ENCODE measurements around the gene CRTAP.
"Not testable (repeated sequence)": the region's sequence is repeated elsewhere in the genome, so short reads cannot be mapped to it uniquely, and the experiment has no call there.

The CRTAP gene

GRCh38 chr3:33139996-33140395 lies 26.2 kb downstream of the CRTAP start:
- DNase-seq (ENCODE audit: low read depth in 2 of 2) = no peak

DNA sequence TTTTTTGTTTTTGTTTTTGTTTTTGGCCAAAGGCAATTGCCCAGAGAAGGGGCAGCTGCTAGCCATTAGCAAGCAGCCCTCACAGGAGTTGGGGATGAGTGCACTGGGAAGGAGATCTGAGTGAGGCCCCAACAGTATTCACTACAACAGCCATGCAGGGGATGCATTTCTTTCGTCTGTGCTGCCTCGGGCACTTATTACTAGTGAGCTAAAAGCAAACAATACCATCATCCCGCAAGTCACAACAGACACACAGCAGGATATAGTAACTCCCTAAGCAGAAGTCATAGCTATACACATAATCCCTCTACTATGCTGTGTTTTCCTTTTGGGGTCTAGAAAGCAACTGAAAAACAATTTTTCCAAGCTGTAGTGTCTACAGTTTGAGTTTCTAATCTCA lies 27.2 kb downstream of the CRTAP start:
- no peak for DNase-seq (ENCODE audit: low read depth in 2 of 2)

GRCh38 chr3:33144433-33144832 lies 30.6 kb downstream of the CRTAP start:
- peak in 1 of 2 donors; percentile 5 for DNase-seq (ENCODE audit: low read depth in 2 of 2)

DNA sequence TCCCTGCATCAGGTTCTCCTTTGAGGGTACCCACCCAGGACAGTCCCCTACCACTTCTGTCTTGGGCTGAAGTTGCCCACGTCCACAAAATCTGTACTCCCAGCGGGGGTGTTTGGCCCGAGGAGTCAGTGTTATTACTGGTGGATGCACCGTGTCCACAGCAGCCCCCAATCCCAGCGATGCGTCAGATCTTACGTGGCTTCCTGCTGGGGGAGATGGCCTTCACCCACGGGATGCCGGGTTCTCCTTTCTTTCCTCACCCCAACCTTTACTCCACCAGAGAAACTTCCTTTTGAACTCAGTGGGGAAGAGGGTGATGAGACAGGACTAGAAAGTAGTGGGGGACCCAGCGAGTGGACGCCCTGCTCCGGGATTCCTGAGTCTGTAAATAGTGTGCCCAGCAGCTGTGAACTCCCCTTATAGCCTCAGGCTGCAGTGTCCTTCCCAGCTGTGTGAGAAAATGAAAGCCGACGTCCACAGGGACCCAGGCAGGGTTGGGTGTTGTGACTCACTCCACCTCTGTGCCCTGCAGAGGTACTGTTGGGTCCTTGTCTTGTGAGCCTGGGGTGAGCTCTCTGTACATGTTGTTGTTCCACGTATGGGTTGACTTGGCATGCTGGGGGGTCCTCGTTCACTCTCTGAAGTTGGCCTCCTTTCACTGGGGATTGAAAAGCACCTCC lies 31.5 kb downstream of the CRTAP start:
- no peak for DNase-seq (ENCODE audit: low read depth in 2 of 2)

GRCh38 chr3:33145901-33146580 lies 32.2 kb downstream of the CRTAP start:
- no peak for DNase-seq (ENCODE audit: low read depth in 2 of 2)

DNA sequence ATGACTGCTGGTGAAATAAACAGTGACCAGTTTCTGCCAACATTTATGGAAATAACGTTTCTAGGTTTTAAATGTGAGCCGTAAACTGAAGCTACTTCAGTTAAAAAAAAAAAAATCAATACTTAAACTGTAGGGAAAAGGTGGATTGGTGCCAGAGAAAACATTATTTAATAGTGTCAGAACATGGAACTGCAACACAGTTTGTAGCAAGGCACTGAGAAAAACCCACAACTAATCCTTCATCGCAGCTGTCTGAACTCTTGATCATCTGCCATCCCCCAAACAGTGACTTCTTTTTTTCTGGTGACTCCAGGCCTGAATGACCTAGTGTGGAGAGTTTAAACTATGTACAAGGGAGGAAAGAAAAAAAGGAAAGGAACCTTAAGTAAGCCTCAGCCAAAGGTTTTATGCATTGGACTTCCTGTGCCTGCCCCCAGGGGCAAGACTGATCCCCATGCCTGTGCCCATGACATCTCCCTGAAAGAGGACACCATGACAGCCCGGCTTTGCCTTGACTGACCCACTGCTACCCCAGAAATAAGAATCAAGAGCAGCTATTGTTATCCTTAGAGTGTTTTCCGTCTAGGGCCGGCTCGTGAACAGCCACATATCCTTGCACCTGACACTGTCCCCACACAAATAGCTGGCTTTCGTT lies 33.1 kb downstream of the CRTAP start:
- DNase-seq (ENCODE audit: low read depth in 2 of 2) = no peak

DNA sequence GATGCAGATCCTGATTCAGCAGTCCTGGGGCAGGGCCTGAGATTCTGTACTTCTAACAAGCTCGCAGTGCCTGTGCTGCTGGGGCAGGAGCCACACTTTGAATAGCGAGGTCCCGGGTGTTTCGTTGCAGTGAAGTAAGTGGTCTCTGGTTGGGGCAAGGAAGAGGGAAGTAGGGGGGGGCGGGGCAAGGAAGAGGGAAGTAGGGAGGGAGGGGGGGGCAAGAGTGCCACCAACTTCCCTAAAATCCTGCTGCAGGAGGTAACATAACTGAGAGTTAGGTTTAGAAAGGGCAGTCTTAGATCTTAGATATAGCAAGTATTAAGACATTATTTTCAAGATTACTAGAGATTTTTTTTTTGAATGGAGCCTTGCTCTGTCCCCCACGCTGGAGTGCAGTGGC lies 35.5 kb downstream of the CRTAP start:
- no peak for DNase-seq (ENCODE audit: low read depth in 2 of 2)

DNA sequence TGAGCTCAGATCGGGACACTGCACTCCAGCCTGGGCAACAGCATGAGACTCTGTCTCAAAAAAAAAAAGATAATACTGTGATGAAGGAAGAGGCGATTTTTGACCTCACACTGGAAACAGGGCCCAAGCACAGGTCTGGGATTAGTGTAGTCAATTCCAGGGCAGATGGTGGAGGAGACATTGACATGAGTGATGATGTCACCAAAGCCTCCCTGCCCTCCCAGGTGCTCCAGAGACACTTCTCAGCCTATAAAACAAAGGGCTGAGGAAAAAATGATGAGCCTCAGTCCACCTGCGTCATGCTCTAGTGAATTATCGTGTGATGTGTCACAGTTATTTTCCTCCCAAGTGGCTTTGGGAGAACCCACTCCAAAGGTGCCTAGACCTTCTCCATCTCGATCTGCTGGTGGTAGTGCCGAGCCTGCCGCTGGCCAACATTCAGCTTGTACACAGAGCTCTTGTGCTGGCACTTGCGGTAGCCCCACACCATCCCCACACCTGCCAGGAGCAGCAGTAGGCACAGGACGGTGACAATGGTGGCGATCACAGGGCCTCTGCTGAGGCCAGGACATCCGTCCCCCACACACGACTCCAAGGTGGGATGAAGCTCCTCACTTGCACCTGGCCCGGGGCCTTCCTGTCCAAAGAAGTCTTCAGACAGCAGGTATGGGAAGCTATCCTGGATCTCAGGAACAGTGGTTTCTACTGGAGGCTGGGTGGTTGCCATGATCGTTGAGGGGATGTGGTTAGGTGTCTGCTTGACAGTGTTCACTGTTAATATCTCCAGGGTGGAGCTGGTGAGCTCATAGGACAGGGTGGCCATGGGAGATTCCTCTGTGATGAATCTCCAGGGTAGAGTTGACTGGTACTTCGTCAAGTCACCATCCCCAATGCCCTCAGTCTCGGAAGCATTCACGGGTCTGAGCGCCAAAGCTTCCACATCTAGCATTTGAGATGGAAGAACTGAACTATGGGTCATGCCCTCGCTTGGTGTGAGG lies 38.8 kb downstream of the CRTAP start:
- no peak for DNase-seq (ENCODE audit: low read depth in 2 of 2)

DNA sequence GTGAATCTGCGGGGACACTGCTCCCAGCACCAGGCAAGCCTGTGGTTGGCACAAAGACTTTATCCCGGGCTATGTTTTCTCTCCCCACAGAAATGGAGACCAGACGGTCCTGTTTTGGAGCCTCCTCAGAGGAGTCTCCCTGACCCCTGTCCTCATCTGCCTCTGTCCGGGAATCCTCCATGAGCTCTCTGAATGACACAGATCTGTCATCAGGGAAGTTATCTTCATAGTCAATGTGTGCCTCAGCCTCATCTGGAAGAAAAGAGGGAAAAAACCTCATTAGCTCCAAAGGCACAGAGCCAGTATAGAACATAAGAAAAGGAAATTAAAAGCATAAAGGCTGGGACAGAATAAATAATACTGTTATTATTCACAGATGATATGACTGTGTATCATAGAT lies 40.0 kb downstream of the CRTAP start:
- no peak for DNase-seq (ENCODE audit: low read depth in 2 of 2)

GRCh38 chr3:33155301-33155700 lies 41.5 kb downstream of the CRTAP start:
- no peak for DNase-seq (ENCODE audit: low read depth in 2 of 2)

DNA sequence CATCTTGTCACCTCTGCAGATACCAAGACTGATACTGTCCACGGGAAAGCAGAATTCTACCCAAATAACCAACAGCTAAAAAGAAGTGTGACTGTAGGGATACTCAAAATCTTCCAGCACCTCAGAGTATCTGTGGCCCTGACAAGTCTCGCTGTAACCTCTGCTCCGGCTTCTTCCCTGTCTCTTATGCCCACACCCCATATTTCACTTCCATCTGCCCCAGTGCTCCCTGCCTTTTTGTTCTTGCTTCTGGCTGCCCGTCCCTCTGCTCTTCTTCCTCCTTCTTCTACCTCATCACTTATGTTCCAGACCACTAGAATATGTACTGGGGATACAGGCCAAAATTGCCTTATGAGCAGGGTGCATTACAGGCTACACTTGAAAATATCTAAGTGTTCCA lies 45.4 kb downstream of the CRTAP start:
- DNase-seq (ENCODE audit: low read depth in 2 of 2) = no peak

DNA sequence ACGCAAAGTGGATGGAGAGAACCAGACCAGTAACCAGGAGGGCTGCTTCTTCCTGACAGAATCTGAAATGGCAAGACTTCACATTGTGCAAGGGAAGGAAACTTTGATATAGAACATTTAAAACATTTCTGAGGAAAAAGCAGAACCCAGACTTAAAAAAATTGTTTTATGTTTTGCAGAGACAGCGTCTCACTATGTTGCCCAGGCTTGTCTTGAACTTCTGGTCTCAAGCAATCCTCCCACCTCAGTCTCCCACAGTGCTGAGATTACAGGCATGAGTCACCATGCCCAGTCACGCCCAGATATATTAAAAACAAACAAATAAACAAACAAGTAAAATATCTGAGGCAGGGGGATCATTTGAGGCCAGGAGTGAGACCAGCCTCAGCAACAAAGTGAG lies 46.2 kb downstream of the CRTAP start:
- no peak for DNase-seq (ENCODE audit: low read depth in 2 of 2)

- not testable (repeated sequence) for DNase-seq (ENCODE audit: low read depth in 2 of 2)
Observed at GRCh38 chr3:33162621-33163020, 48.8 kb downstream of the CRTAP start.

- no peak for DNase-seq (ENCODE audit: low read depth in 2 of 2)
Observed at GRCh38 chr3:33165372-33165771, 51.6 kb downstream of the CRTAP start.

GRCh38 chr3:33166095-33166494 lies 52.3 kb downstream of the CRTAP start:
- no peak for DNase-seq (ENCODE audit: low read depth in 2 of 2)

DNA sequence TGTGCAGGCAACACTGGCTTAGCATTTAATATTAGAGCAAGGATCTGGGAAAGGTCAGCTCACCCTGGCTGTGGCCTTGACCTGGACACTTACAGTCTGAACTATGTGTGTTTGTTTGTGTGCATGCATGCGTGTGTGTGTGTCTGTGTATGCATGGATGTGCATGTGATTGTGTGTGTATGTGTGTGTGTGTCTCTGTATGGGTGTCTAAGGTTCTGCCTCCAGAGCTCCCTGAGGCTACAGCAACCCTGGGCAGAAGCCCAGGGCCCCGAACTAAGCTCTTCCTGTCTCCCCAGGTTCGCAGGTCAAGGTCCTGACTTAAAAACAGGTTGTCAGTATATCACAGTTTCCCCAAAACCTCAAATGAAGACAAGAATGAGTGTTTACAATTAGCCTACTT lies 53.5 kb downstream of the CRTAP start:
- DNase-seq (ENCODE audit: low read depth in 2 of 2) = no peak

GRCh38 chr3:33167716-33168336 lies 54.0 kb downstream of the CRTAP start:
- no peak for DNase-seq (ENCODE audit: low read depth in 2 of 2)

DNA sequence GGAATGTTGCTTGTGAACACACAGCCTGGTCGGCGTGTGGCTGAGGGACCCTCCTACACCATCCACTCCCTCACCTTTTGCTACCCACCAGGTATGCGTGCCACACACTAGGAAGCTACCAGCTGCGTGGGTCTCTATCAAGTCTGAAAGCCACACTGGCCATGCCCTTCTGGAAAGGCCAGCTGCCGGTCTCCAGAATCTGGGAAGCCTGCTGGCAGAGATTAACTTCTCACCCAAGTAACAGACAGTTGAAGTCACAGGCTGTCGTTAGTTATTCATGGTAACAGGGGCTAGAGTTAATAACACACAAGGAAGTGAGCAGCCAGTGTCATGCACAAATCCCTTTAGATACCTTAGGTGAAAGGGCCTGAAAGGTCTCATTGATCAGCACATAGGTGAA lies 56.7 kb downstream of the CRTAP start:
- DNase-seq (ENCODE audit: low read depth in 2 of 2) = no peak

GRCh38 chr3:33171580-33171979 lies 57.8 kb downstream of the CRTAP start:
- no peak for DNase-seq (ENCODE audit: low read depth in 2 of 2)

- no peak for DNase-seq (ENCODE audit: low read depth in 2 of 2)
Observed at GRCh38 chr3:33173103-33173502, 59.3 kb downstream of the CRTAP start.

DNA sequence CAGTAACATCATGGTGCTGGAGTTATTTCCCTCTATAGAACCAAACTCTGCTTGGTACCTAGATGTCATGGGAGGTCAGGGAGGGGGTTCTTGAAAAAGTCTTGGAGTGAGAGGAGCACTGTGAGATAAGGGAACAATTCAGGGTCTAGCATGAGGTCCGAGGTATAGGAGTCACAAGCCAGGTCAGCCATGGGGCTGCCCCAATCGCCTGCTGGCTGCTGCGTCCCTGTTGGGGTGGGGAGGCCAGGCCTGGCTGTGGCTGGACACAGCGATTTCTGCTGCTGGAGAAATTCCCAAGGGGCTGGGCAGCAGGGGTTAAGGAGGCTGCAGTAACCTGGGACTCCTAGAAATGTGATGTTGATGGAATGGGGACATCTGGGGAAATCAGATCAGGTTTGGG lies 59.9 kb downstream of the CRTAP start:
- no peak for DNase-seq (ENCODE audit: low read depth in 2 of 2)

- no peak for DNase-seq (ENCODE audit: low read depth in 2 of 2)
Observed at GRCh38 chr3:33174095-33174494, 60.3 kb downstream of the CRTAP start.

Measured in stimulated activated CD8-positive, alpha-beta memory T cell treated with anti-CD3 and anti-CD28 coated beads, Interleukin-7, amount 100 ng/mL, for 4 hours (primary cell).